Gastroesophageal sphincter (tissue), 4 donors: ENCODE results near the gene OR4S2. TPM values are rescaled to one million over a fixed set of nuclear protein-coding genes. Genes with fewer than 3 reads are reported as not detected.

Experiments used
- ATAC-seq: fragments of 150-250 bp; one replicate; pipeline ENCODE4 v1.9.1; 2016; ENCODE audit warnings: mild to moderate bottlenecking, moderate library complexity
- H3K27ac ChIP-seq, 4 donors: fragments of 200-600 bp; sonication (generic) in 3 of 4; 1 replicate in 3 of 4; 2 replicates in 1 of 4; pipeline ENCODE4 v1.5.1; 2016 to 2019
- H3K27me3 ChIP-seq: fragments of 200-600 bp; sonication (generic); one replicate; pipeline ENCODE4 v1.5.1; 2019
- H3K36me3 ChIP-seq, 2 donors: fragments of 200-600 bp; sonication (generic); one replicate each; pipeline ENCODE4 v1.5.1; 2019; ENCODE audit warnings: control low read depth in 1 of 2
- H3K4me1 ChIP-seq, 3 donors: fragments of 200-600 bp; sonication (generic); 1 replicate in 2 of 3; 2 replicates in 1 of 3; pipeline ENCODE4 v1.5.1; 2016 to 2019; ENCODE audit warnings: control low read depth in 2 of 3
- H3K4me3 ChIP-seq, 2 donors: fragments of 200-600 bp; sonication (generic); one replicate each; pipeline ENCODE4 v1.5.1; 2019; ENCODE audit warnings: mild to moderate bottlenecking in 1 of 2, moderate library complexity in 1 of 2
- H3K9me3 ChIP-seq, 3 donors: fragments of 200-600 bp; sonication (generic); one replicate each; pipeline ENCODE4 v1.5.1; 2017 to 2019; ENCODE audit warnings: control low read depth in 2 of 3
- CTCF ChIP-seq, 4 experiments: fragments of 200-600 bp in 2 of 4; fragments of 450-650 bp in 2 of 4; sonication (generic) in 1 of 4; IDR thresholded peaks; one replicate each; pipeline ENCODE4 v1.5.1; 2017 to 2019; ENCODE audit warnings: antibody characterized with exemption in 4 of 4, mild to moderate bottlenecking in 2 of 4, moderate library complexity in 2 of 4
- EP300 ChIP-seq: sonication (generic); formaldehyde crosslinking; IDR thresholded peaks from one replicate; pipeline ENCODE4 v1.6.1; 2017; ENCODE audit warnings: antibody characterized with exemption, mild to moderate bottlenecking
- POLR2A ChIP-seq, 2 donors: fragments of 450-650 bp; IDR thresholded peaks; one replicate each; pipeline ENCODE4 v1.6.1; 2017; ENCODE audit warnings: antibody characterized with exemption in 2 of 2, mild to moderate bottlenecking in 2 of 2, moderate library complexity in 1 of 2
- POLR2AphosphoS5 ChIP-seq: sonication (generic); formaldehyde crosslinking; IDR thresholded peaks from one replicate; pipeline ENCODE4 v1.6.1; 2017; ENCODE audit warnings: antibody characterized with exemption
- WGBS, 2 donors: methylation state at CpG; one replicate each; pipeline ENCODE4 v1.1.5; 2018; ENCODE audit warnings: low coverage in 1 of 2; 5-methylcytosine and 5-hydroxymethylcytosine counted together
- total RNA-seq, 4 donors: library from RNA; depleted of rRNA; stranded (reverse); fragments of >200 nt; gene quantifications; one replicate each; pipeline ENCODE4 v1.1.0, GENCODE V29; 2016

The OR4S2 gene
- total RNA-seq, 4 donors from 2014 or later = not detected

- H3K27ac ChIP-seq = no peak overlapping the region
- H3K4me1 ChIP-seq = no peaks in the 10 kb centered on the region
- TF ChIP-seq CTCF (IDR thresholded peaks at IDR 0.05) (no peak), POLR2AphosphoS5 (no peak), POLR2A (IDR thresholded peaks at IDR 0.05) (no peak), EP300 (no peak)
- ATAC-seq = no peak
- H3K9me3 ChIP-seq = no peaks in the 10 kb centered on the region
- H3K4me3 ChIP-seq = no peak overlapping the region
- no peaks in the 10 kb centered on the region for H3K36me3 ChIP-seq
- H3K27me3 ChIP-seq = no peaks in the 10 kb centered on the region
Measured at GRCh38 chr11:55655096-55655495, 7.0 kb downstream of the OR4S2 start.

- ATAC-seq = no peak
- Histone ChIP-seq H3K9me3 (no peaks in the 10 kb centered on the region), H3K27ac (no peak overlapping the region), H3K36me3 (no peaks in the 10 kb centered on the region), H3K4me1 (no peaks in the 10 kb centered on the region), H3K4me3 (no peak overlapping the region), H3K27me3 (no peaks in the 10 kb centered on the region)
- TF ChIP-seq POLR2A (IDR thresholded peaks at IDR 0.05) (no peak), EP300 (no peak), POLR2AphosphoS5 (no peak), CTCF (IDR thresholded peaks at IDR 0.05) (no peak)
- WGBS, 2 donors = 72 to 83% methylated on average over 2 of the region's 2 CpGs
Measured at GRCh38 chr11:55658031-55658573, 10.0 kb downstream of the OR4S2 start.

- Histone ChIP-seq H3K27ac (no peak overlapping the region), H3K9me3 (no peaks in the 10 kb centered on the region), H3K4me1 (no peaks in the 10 kb centered on the region), H3K4me3 (no peak overlapping the region), H3K36me3 (no peaks in the 10 kb centered on the region), H3K27me3 (no peaks in the 10 kb centered on the region)
- ATAC-seq = no peak
- TF ChIP-seq CTCF (IDR thresholded peaks at IDR 0.05) (no peak), POLR2A (IDR thresholded peaks at IDR 0.05) (no peak), POLR2AphosphoS5 (no peak), EP300 (no peak)
- WGBS, 2 donors = 36% methylated on average over 1 of the region's 1 CpG; no CpG with 5 or more reads in 1 of the 2 donors
Measured at GRCh38 chr11:55658608-55659007, 10.5 kb downstream of the OR4S2 start.

GRCh38 chr11:55661901-55662300 lies 13.8 kb downstream of the OR4S2 start, which contains the start of gene OR4C6:
TSS of gene OR4C6 (plus strand) at chr11:55662201. CDS start at chr11:55665167, 2,966 bp downstream.
- H3K4me1 ChIP-seq = no peaks in the 10 kb centered on the region
- no peak within 1 kb of the TSS for H3K4me3 ChIP-seq
- TF ChIP-seq POLR2AphosphoS5 (no peak), POLR2A (IDR thresholded peaks at IDR 0.05) (no peak), EP300 (no peak), CTCF (IDR thresholded peaks at IDR 0.05) (no peak)
- no peaks in the 10 kb centered on the region for H3K9me3 ChIP-seq
- WGBS, 2 donors = 50 to 83% methylated on average over 1 of the region's 1 CpG
- no peaks in the 10 kb centered on the region for H3K36me3 ChIP-seq
- H3K27ac ChIP-seq = no peak within 1 kb of the TSS
- no peak for ATAC-seq
- H3K27me3 ChIP-seq = no peaks in the 10 kb centered on the region

GRCh38 chr11:55669376-55669775 lies 21.2 kb downstream of the OR4S2 start:
- TF ChIP-seq POLR2A (IDR thresholded peaks at IDR 0.05) = no peak
- no peak overlapping the region for H3K4me3 ChIP-seq
- H3K27me3 ChIP-seq = no peaks in the 10 kb centered on the region
- H3K36me3 ChIP-seq = no peaks in the 10 kb centered on the region
- no peaks in the 10 kb centered on the region for H3K4me1 ChIP-seq
- no peaks in the 10 kb centered on the region for H3K9me3 ChIP-seq
- ATAC-seq = no peak
- H3K27ac ChIP-seq = no peak overlapping the region
- WGBS, 2 donors = 57% methylated on average over 1 to 2 of the region's 2 CpGs
